Measurements from ENCODE around the gene RIPK1. TPM values are rescaled to one million over a fixed set of nuclear protein-coding genes. Genes with fewer than 3 reads are reported as not detected.
"Not testable (repeated sequence)": the region's sequence is repeated elsewhere in the genome, so short reads cannot be mapped to it uniquely, and the experiment has no call there.

The RIPK1 gene
- total and polyA plus RNA-seq, 3 donors from 2014 or later = 14.3 to 19.3 (median 16.7) TPM

GRCh38 chr6:3022765-3023662 lies 45.3 kb upstream of the RIPK1 start:
- Histone ChIP-seq H3K4me1 (peaks cover 17% of the 10 kb centered on the region), H3K27ac (peak overlapping the region; percentile 66 to 73), H3K27me3 (no peaks in the 10 kb centered on the region), H3K9me3 (no peaks in the 10 kb centered on the region), H3K36me3 (ENCODE audit: low read depth, missing control alignments) (no peaks in the 10 kb centered on the region), H3K4me3 (peak overlapping the region; percentile 25 to 52)
- DNase-seq = no peak
- 34 to 48% methylated on average over 26 of the region's 26 CpGs for WGBS, 2 donors
- intact Hi-C loops (cut with DNase I; ENCODE audit: low total_unique reads) = no loop called here
- no peak for TF ChIP-seq POLR2A (IDR thresholded peaks at IDR 0.05)
- TF ChIP-seq, protein P1, sequence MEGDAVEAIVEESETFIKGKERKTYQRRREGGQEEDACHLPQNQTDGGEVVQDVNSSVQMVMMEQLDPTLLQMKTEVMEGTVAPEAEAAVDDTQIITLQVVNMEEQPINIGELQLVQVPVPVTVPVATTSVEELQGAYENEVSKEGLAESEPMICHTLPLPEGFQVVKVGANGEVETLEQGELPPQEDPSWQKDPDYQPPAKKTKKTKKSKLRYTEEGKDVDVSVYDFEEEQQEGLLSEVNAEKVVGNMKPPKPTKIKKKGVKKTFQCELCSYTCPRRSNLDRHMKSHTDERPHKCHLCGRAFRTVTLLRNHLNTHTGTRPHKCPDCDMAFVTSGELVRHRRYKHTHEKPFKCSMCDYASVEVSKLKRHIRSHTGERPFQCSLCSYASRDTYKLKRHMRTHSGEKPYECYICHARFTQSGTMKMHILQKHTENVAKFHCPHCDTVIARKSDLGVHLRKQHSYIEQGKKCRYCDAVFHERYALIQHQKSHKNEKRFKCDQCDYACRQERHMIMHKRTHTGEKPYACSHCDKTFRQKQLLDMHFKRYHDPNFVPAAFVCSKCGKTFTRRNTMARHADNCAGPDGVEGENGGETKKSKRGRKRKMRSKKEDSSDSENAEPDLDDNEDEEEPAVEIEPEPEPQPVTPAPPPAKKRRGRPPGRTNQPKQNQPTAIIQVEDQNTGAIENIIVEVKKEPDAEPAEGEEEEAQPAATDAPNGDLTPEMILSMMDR (IDR thresholded peaks at IDR 0.05) = no peak

DNA sequence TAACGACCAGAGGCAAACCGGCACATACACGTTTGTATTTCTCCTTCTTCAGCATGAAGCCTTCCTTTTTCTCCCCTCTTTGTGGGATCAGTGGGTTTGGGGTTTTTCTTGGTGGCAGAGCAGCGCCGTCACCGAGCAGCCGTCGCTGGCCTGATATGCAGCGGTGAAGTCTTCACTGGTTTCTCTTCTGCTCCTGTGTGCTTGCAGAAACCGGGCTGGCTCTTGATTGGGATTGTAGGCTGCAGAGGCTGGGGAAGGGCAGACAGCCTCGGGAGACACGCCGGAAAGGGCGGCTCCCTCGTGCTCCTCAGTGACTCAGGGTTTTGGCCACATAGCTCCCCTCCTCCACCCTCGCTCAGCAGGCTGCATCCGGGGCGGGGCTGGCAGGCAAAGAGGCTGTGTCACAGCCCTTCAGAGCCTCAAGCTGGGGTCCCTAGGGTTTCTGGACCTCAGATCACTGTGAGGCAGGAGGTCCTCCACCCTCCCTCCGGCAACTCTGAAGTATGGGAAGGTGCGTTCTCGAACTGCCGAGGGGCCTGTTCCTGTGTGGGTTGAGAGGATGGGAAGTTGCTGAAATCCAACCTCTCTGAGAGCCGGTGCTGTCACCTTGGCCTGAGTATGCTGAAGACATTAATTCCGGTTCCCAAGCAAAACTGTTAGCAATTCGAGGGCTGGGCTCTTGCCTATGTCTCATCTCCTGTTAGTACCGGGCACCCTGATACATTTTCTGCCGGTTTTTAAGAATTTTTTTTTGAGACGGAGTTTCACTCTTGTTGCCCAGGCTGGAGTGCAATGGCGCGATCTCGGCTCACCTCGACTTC lies 44.4 kb upstream of the RIPK1 start:
- peak overlapping the region; percentile 66 to 73 for H3K27ac ChIP-seq
- H3K4me1 ChIP-seq = peaks cover 17% of the 10 kb centered on the region
- intact Hi-C loops (cut with DNase I; ENCODE audit: low total_unique reads) = no loop called here

DNA sequence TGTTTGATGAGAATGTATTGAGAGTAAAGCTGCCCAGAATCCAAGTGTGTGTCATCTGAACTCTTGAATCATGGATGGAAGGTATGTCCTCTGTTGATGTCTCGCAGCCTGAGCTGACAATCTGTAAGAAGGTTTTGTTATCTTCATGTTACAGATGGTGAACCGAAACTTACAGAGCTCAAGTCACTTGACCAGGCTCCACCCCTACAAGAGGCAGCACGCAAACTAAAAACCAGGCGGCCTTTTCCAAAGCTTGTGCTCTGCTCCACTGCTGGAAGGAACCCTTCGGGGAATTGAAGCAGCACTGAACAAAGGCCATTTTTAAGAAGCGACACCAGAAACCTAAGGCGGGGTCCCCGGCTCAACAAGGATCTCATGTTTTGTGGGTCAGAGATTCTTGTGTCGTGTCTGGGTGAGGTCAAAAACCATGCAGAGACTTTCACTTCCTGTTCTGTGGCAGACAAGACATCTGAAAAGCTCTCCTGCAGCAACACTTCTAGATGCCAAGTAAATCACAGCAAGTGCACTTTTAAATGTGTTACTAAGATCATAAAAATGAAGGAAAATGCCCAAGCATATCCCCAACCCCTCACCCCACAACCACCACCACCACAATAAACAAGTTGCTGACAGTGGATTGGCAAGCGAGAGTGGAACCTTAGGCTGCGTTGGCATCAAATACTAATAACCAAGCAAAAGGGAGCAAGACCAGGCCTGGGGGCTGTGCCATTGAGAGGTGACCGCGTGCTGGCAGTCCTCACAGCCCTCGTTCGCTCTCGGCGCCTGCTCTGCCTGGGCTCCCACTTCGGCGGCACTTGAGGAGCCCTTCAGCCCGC lies 41.3 kb upstream of the RIPK1 start:
- 77 to 83% methylated on average over 11 to 19 of the region's 20 CpGs for WGBS, 2 donors
- H3K27ac ChIP-seq = no peak overlapping the region
- no peaks in the 10 kb centered on the region for H3K27me3 ChIP-seq
- H3K4me3 ChIP-seq = peak overlapping the region in 1 of 2 donors; percentile 32
- intact Hi-C loops (cut with DNase I; ENCODE audit: low total_unique reads) = no loop called here
- no peak for DNase-seq
- no peaks in the 10 kb centered on the region for H3K36me3 ChIP-seq (ENCODE audit: low read depth, missing control alignments)
- peaks cover 17% of the 10 kb centered on the region for H3K4me1 ChIP-seq
- H3K9me3 ChIP-seq = no peaks in the 10 kb centered on the region
- no peak for TF ChIP-seq POLR2A (IDR thresholded peaks at IDR 0.05)
- TF ChIP-seq, protein P1 (IDR thresholded peaks at IDR 0.05) = no peak

More for the DNA sequence above, 44.4 kb upstream of the RIPK1 start:
- peak; percentile 91 for DNase-seq
- no peak for TF ChIP-seq POLR2A (IDR thresholded peaks at IDR 0.05)
- TF ChIP-seq, protein P1 (IDR thresholded peaks at IDR 0.05) = no peak
- 22 to 23% methylated on average over 28 to 32 of the region's 32 CpGs for WGBS, 2 donors
- no peaks in the 10 kb centered on the region for H3K9me3 ChIP-seq
- H3K36me3 ChIP-seq (ENCODE audit: low read depth, missing control alignments) = no peaks in the 10 kb centered on the region
- H3K27me3 ChIP-seq = no peaks in the 10 kb centered on the region
- H3K4me3 ChIP-seq = peak overlapping the region; percentile 25 to 52

GRCh38 chr6:3028156-3028555 lies 40.1 kb upstream of the RIPK1 start:
- H3K27me3 ChIP-seq; H3K27ac ChIP-seq; intact Hi-C loops (cut with DNase I; ENCODE audit: low total_unique reads); H3K9me3 ChIP-seq; H3K36me3 ChIP-seq (ENCODE audit: low read depth, missing control alignments); H3K4me3 ChIP-seq: not testable (repeated sequence)
- peak; percentile 8 for TF ChIP-seq POLR2A (IDR thresholded peaks at IDR 0.05)
- 58% methylated on average over 4 to 5 of the region's 5 CpGs for WGBS, 2 donors
- DNase-seq = peak; percentile 66
- H3K4me1 ChIP-seq = peaks cover 11% of the 10 kb centered on the region
